NCI-H774 (cell line): ENCODE measurements around the gene RNF212.

Experiments used
- DNase-seq: peaks from one replicate; lab custom pipeline; 2025; lab: John Stamatoyannopoulos, UW

Gene RNF212

DNA sequence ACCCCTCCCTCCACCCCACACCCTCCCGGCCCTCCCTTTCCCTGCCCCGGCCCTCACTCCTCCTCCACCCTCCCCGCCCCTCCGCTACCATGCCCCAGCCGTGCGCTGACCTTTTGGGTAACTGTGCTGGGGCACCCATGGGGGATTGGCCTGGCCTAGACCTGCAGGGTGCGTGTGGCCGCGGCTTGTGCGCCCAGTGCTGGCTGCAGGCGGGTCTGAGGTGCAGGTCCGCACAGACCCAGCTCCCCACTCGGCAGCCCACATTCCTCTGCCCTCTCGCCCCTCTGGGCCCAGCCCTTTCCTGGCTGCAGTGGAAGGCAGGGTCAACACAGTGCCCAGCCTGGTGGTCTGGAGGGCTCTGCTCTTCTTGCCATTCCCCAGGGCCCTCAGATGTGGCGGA is 77.3 kb downstream of the RNF212 start:
- DNase-seq = no peak

DNA sequence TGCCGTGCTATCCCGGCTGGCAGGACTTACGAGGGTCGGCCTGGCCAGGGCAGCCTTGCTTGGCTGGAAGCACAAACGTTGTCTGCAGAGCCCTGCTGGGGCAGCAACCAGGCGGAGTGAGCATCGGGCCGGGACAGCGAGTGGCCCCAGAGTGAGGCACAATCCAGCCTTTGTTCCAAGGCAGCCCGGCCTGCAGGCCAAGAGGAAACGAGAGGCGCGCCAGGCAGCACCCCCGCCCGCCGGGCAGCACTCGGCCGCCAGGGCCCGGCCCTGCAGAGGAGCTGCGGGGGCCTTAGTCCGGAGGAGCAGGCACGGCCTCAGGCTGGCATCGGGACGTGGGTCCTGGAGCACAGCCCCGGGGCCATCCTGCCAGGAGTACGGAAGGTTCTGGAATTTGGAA is 77.9 kb downstream of the RNF212 start:
- no peak for DNase-seq

DNA sequence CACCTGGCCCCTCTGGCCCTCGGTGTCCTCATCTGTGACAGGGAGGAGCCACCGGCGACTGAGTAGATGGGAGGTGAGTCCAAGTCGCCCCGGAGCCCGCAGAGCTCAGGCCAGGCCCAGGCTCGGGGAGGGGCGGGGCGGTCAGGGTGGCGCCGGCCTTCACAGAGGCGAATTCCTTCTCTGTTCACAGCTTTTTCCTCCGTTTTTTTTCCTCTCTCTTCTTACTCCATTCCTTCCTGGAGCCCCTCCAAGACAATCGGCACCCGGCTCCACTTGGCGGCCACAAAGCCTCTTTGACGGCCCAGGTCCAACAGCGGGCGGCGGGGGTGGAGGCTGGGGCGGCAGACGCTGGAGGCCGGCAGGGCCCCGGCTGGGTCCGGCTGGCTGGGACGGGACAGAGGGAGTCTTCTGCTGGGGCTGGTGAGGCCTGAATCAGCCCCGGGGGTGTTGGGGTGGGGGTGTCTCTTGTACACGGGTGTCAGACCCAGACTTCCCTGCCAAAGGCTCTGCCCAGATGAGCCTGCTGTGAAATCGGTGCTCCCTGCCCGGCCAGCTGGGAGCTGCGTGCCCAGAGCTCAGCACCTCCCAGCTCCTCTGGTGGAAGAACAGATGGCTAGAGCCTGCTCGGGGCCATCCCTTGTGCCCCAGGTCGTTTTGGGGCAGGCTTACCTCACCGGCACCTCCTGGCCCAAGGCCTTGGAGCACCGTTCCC is 79.4 kb downstream of the RNF212 start:
- DNase-seq = no peak

DNA sequence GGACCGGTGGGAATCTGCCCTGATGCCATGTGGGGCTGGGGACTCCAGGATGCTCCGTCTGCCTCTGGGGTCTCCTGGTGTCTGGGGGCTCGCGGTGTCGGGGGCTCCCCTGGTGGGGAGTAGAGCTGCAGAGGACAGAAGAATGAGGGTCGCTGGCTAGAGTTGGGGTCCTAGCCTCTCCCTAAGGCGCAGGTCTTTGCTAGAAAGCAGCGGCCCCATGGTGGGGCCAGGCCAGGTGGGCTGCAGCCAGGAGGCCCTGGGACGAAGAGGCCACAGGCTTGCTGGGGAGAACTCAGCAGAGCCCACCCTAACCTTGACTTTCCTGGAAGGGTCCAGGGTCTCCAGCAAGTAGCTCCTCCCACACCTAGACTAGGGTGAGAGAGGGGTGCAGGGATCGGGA is 80.5 kb downstream of the RNF212 start:
- DNase-seq = no peak

DNA sequence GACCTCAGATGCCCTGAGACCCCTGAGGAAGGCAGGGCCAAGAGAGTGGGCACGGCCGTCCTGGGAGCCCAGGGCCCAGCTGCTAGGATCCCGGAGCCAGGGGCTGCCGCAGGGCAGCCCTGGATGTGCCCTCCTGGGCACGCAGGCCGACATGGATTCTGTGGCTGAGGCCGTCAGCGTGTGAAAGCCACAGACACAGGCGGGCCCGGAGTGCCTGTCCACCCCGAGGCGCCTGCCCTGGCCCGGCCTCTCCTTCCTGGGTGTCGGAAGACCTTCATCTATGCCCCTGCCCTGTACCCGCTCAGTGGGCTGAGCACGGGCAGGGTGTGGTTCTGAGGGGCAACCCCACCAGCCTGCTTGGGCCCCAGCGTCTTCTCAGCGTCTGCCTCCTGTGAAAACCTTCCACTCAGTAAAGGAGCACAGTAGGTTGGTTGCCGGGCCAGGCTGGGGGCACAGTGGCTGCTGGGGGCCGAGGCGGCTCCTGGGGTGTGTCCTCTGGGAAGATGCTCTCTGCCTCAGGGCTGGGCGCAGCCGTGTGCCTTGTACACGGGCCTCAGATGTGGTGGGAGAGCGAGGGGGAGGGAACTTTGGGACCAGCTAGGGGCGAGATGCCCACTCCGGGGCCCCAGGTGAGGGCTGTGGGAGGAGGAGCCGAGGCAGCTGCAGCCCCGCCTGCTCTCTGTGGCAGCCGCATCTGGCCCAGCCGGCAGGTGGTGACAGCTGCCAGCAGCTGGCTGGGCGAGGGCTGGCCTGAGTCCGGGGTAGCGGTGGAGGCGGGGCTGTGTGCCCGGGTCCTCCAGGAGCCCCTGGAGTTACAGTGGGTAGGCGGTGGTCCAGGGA is 81.2 kb downstream of the RNF212 start:
- no peak for DNase-seq

DNA sequence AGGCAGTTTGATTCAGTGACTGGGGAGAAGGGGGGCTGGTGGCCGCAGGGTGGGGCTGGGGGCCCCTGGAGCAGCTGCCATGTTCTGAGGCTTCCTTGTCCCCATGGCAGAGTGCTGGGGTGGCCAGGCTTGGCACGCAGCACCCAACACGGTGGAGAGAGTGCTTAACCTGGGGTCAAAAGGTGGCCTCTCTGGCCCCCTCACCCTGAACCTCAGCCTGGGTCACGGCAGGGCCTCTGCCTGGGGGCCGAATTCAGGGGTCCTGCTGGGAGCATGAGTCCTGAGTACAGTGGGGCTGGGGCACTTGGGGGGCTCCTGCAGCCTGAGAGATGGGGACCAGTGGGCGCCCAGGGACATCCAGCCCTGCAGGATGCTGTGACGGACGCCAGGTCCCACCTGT is 82.0 kb downstream of the RNF212 start:
- DNase-seq = no peak

DNA sequence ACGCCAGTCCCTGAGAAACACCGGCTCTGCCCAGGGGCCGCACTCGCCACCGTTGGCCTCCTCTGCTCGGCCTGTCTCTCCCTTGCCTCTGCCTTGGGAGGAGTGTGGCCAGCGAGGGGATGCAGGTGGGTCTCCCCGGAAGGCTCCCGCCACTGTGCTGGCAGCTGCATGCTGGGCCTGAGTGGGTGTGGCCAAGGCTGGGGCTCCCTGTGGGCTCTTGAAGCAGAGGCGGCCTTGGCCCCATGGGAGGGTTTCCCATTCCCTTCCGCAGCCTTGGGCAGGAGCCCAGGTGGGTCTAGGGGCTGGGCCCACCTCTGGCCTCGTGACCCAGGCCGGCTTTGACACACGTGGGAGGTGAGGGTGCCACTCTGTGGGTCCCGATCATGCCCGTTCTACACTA is 82.8 kb downstream of the RNF212 start:
- no peak for DNase-seq

DNA sequence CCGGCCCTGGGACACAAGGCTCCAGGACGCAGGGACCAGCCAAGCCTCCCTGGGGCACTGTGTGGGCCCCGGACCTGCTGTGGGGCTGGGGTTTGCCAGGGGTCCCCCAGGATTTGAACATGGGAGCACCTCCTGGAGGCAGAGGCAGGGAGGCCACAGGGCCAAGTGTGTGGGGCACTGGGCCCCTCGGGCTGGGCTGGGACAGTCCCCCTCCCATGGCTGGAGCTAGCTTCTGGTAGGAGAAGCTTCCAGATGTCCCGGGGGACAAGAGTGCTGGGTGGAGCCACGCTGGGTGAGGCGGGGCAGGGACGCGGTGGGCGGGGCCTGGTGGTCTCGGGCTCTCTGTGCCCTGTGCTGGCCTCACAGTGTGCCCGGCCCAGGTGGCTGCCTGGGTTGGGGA is 83.3 kb downstream of the RNF212 start:
- DNase-seq = no peak

DNA sequence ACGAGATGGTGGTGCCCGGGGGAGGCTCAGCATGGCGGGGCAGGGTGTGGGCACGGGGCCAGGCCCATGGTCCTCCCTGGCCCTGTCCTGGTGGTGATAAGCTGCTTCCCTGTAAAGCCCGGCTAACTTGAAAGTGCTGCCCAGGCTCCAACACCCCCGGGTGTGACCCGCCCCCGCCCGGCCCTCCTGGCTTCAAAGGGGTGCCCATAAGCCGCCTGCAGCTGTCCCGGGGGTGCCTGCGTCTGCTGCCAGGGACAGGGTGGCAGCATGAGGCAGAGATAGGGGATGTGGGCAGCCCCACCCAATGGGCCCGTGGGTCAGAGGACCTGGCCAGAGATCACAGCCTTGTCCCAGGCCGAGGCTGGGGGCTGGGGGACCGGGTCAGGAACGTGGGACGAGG is 83.8 kb downstream of the RNF212 start:
- no peak for DNase-seq

DNA sequence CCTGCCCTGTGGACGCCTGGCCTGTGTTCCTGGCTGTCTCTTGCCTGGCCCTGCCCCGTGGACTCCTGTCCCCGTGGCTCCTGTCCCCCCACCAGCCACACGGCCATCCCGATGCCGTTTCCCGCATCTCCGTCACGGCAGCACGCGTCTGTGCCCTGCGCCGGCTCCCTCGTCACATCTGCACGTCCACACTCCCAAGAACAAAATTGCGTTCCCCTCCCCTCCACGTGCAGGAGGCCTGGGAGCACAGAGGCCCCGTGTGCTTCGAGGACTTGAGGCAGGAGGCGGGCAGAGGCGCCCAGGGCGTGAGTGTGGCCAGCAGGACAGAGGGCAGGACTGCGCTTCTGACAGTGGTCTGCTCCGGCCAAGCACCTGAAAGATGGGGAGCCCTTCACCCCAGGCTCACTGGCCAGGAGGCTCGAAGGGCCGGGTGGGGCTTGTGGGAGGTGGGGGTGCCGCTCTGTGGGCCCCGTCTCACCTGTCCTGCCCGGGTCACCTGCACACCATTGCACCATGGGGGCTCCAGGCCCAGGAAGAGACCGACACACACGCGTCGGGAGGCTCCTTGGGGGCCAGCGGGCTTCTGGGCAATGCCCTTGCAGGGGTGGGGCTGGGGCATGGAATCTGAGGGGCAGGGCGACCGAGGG is 84.7 kb downstream of the RNF212 start:
- no peak for DNase-seq

DNA sequence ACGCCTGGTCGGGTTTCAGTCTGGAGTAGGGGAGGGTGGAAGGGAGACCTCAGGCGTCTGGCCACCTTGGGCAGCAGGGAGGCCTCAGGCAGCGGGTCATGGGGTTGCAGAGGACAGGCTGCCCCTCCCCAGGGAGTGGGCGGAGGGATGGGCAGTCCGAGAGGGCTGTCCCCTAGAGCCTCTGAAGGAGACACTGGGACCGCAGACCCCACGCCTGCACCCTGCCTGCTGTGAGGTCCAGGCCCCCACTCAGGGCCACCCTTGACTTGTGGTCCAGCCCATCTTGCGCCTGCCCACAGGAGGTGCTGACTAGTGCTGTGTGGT is 85.5 kb downstream of the RNF212 start:
- DNase-seq = no peak

DNA sequence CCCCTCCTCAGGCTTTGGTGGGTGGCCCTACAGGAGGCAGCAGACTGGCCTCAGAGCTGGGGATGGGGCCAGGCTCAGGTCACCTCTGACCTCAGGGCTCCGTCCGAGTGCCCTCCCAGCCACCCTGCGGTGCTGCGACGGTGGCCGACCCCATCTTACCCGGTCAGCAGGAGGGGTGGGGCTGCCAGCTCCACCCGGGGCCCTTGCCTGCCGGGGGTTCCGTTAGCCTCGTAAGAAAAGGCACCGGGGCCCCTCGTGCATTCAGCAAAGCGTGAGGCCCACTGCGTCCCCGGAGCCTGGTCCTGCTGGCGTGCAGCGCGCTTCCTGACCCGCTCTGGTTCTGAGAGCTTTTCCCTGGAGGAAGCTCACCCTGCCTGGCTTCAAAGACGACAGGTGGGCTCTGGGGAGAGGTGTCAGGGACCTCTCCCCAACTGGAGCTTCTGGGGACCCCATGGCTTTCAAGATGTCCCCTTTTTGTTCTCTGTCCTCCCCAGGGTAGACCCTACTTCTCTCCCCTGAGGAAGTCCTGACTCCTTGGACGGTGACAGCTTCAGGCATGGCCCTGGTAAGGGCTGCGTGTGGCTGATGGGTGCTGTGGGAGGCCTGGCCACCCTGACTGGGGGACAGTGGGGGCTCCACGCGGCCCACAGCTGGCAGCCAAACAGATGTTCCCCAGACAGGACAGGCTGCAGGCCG is 86.0 kb downstream of the RNF212 start:
- no peak for DNase-seq

DNA sequence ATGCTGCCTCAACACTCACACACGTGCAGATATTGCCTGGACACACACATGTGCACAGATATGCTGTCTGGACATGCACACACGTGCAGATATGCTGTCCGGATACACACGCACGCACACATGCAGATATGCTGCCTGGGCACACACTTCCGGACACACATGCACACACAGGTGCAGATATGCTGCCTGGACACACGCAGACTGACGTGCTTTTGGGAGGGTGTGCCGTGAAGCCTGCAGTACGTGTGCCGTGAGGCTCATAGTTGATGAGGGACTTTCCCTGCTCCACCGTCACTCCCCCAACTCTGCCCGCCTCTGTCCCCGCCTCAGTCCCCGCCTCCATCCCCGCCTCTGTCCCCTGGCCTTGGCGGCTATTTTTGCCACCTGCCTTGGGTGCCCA is 87.2 kb downstream of the RNF212 start:
- no peak for DNase-seq

DNA sequence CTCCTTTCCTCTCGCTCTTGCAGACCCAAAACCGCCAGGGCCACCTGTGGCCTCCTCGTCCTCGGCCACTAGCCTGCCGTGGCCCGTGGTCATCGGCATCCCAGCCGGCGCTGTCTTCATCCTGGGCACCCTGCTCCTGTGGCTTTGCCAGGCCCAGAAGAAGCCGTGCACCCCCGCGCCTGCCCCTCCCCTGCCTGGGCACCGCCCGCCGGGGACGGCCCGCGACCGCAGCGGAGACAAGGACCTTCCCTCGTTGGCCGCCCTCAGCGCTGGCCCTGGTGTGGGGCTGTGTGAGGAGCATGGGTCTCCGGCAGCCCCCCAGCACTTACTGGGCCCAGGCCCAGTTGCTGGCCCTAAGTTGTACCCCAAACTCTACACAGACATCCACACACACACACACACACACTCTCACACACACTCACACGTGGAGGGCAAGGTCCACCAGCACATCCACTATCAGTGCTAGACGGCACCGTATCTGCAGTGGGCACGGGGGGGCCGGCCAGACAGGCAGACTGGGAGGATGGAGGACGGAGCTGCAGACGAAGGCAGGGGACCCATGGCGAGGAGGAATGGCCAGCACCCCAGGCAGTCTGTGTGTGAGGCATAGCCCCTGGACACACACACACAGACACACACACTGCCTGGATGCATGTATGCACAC is 88.3 kb downstream of the RNF212 start:
- DNase-seq = no peak

DNA sequence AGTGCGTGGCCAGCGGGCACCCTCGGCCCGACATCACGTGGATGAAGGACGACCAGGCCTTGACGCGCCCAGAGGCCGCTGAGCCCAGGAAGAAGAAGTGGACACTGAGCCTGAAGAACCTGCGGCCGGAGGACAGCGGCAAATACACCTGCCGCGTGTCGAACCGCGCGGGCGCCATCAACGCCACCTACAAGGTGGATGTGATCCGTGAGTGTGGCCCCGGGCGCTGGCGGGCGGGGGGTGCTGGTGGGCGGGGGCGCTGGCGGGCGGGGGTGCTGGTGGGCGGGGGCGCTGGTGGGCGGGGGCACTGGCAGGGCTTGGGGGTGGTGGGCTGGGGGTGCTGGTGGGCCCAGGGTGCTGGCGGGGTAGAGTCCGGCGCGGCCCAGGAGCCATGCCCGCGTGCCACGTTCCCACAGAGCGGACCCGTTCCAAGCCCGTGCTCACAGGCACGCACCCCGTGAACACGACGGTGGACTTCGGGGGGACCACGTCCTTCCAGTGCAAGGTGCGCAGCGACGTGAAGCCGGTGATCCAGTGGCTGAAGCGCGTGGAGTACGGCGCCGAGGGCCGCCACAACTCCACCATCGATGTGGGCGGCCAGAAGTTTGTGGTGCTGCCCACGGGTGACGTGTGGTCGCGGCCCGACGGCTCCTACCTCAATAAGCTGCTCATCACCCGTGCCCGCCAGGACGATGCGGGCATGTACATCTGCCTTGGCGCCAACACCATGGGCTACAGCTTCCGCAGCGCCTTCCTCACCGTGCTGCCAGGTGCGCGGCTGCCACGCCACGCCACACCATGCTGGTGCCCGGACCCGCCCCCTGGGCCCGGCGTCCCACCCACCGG is 89.2 kb downstream of the RNF212 start:
- DNase-seq = no peak

DNA sequence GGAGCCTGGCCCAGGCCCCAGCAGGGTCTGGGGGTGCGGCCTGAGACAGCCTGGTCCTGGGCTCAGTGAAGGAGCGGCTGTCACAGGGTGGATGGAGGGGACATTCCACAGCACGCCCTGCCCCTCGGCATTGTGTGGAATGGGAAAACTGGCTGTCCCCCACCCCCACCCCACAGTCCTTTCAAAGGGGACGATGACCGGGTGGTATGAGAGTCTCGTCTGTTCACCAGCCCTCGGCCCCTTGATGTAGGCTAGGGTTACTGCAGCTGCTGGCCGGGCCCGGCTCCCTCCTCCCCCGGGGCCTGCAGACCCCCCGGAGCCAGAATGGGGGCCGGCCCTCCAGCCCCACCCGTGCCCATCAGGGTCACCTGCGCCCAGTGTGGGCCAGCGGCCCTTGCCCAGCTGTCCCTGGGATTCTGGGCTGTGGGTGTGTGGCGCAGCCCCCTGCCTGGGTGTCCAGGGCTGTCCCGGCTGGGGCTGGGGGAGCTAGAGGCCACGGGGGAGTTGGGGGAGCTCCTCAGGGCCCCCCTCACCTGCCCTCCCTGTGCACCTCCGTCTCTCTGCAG is 90.2 kb downstream of the RNF212 start:
- no peak for DNase-seq

DNA sequence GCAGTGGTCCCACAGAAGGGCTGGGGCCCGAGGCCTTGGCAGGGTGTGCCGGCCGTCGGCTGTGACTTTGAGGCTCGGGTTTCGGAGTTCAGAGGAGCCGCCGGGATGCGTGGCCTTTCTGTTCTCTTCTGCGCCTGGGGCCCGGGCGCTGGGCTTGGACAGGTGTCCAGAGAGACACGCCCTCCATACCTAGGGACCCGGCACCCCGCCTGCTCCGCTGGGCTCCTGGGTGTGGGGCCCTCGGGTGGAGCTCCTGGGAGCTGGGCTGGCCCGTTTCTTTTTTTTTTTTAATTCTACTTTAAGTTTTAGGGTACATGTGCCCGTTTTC is 90.7 kb downstream of the RNF212 start:
- no peak for DNase-seq

DNA sequence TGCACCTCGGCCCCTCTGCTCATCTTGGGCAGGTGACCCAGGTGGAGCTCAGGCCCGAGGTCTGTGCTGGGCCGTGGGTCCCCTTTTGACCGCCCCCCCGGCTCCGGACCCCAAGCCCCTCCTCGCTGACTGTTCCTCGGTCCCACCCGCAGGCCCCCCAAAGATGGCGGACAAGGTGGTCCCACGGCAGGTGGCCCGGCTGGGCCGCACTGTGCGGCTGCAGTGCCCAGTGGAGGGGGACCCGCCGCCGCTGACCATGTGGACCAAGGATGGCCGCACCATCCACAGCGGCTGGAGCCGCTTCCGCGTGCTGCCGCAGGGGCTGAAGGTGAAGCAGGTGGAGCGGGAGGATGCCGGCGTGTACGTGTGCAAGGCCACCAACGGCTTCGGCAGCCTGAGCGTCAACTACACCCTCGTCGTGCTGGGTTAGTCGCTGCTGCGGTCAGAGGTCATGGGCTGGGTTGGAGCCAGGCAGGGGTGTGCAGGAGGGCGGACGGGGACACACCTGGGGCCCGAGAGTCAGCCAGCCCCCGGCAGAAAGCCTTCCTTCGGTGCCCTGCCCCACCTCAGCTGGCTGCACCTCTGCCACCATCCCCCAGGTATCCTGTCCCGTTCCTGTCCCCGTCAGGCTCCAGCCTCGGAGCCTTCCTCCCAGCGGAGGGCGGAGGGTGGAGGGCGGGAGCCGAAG is 91.2 kb downstream of the RNF212 start:
- DNase-seq = no peak
